ENCODE measurements around the gene PUM2.

Gene PUM2

GRCh38 chr2:20309001-20309400 is 41.6 kb downstream of the PUM2 start:
- no peak for TF ChIP-seq CTCF (IDR thresholded peaks at IDR 0.05; ENCODE audit: borderline replicate concordance, insufficient read depth, low read depth, low read length)
- no peak overlapping the region for H3K4me3 ChIP-seq (ENCODE audit: low read depth, low read length)

- no peak for TF ChIP-seq CTCF (IDR thresholded peaks at IDR 0.05; ENCODE audit: borderline replicate concordance, insufficient read depth, low read depth, low read length)
- no peak overlapping the region for H3K4me3 ChIP-seq (ENCODE audit: low read depth, low read length)
Measured at GRCh38 chr2:20307311-20307710, 43.3 kb downstream of the PUM2 start.

- H3K4me3 ChIP-seq (ENCODE audit: low read depth, low read length), result no peak overlapping the region
- TF ChIP-seq CTCF (IDR thresholded peaks at IDR 0.05; ENCODE audit: borderline replicate concordance, insufficient read depth, low read depth, low read length), result no peak
Measured at GRCh38 chr2:20304411-20304810, 46.2 kb downstream of the PUM2 start.

- no peak for TF ChIP-seq CTCF (IDR thresholded peaks at IDR 0.05; ENCODE audit: borderline replicate concordance, insufficient read depth, low read depth, low read length)
- no peak overlapping the region for H3K4me3 ChIP-seq (ENCODE audit: low read depth, low read length)
Measured at GRCh38 chr2:20303966-20304365, 46.7 kb downstream of the PUM2 start.

GRCh38 chr2:20302019-20302418 is 48.6 kb downstream of the PUM2 start:
- no peak overlapping the region for H3K4me3 ChIP-seq (ENCODE audit: low read depth, low read length)
- TF ChIP-seq CTCF (IDR thresholded peaks at IDR 0.05; ENCODE audit: borderline replicate concordance, insufficient read depth, low read depth, low read length), result no peak

GRCh38 chr2:20300656-20301055 is 50.0 kb downstream of the PUM2 start:
- TF ChIP-seq CTCF (IDR thresholded peaks at IDR 0.05; ENCODE audit: borderline replicate concordance, insufficient read depth, low read depth, low read length), result no peak
- H3K4me3 ChIP-seq (ENCODE audit: low read depth, low read length), result no peak overlapping the region

GRCh38 chr2:20299113-20299512 is 51.5 kb downstream of the PUM2 start:
- H3K4me3 ChIP-seq (ENCODE audit: low read depth, low read length), result no peak overlapping the region
- no peak for TF ChIP-seq CTCF (IDR thresholded peaks at IDR 0.05; ENCODE audit: borderline replicate concordance, insufficient read depth, low read depth, low read length)

Data from GM12875 (cell line).